AG04450 (cell line): ENCODE data around the gene ABCC5. TPM values are rescaled to one million over a fixed set of nuclear protein-coding genes. Genes with fewer than 3 reads are reported as not detected.

Experiments
- CTCF ChIA-PET: fragments of 300-600, 350-600 bp; formaldehyde crosslinking; extraction: SDS; loops from one replicate; lab custom pipeline; 2022; ENCODE audit warnings: antibody characterized with exemption, inconsistent platforms; lab: Charles Lee
- POLR2A ChIA-PET: fragments of 350-600 bp; formaldehyde crosslinking; extraction: SDS; loops from one replicate; lab custom pipeline; 2021; ENCODE audit warnings: antibody characterized with exemption, inconsistent platforms; lab: Yijun Ruan, JAX
- DNase-seq: peaks from one replicate; pipeline ENCODE4 v3.0.0-alpha.2; 2011; ENCODE audit warnings: low read depth, low spot score
- H3K27ac ChIP-seq: one replicate; pipeline ENCODE4 v1.5.1; 2012; ENCODE audit warnings: low read depth, low read length, control low read depth
- H3K27me3 ChIP-seq: one replicate; pipeline ENCODE4 v1.6.0; 2012; ENCODE audit warnings: low read length; ENCODE audit not compliant: control insufficient read depth, insufficient read depth
- H3K4me3 ChIP-seq: 2 replicates; pipeline ENCODE4 v1.5.1; 2011; ENCODE audit warnings: mild to moderate bottlenecking, low read depth, low read length, control low read depth
- H3K9me3 ChIP-seq: 2 replicates; pipeline ENCODE4 v1.5.1; 2012; ENCODE audit warnings: low read length; ENCODE audit not compliant: control insufficient read depth, insufficient read depth
- polyA plus RNA-seq: library from polyadenylated mRNA; depleted of rRNA; stranded (reverse); fragments of >200 nt; gene quantifications from 2 replicates; pipeline ENCODE4 v1.2.3, GENCODE V29; 2011
- TF ChIP-seq, protein P1 (sequence below): IDR thresholded peaks from 2 replicates; pipeline ENCODE4 v1.5.1; 2011; ENCODE audit warnings: low read depth, low read length, control low read depth, inconsistent platforms

Gene ABCC5
- polyA plus RNA-seq, 1 experiment = 30.6 TPM

DNA sequence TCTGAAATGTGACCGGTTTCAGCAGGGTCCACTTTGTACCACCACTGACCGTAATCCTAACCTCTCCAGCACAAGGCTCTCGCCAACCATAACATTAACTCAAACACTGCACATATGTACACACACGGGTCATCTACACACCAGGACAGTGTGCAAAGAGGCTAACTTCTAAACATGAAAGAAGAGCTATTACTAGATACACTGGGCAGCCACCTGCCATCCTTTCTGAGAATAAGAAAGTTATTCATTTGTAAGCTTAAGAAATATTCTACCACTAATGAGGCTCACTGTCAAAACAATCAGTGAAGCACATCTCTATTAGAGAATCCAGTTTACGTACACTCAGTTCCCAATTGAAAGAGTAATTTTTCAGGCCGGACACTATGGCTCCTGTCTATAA lies 73.9 kb downstream of the ABCC5 start:
- TF ChIP-seq, protein P1, sequence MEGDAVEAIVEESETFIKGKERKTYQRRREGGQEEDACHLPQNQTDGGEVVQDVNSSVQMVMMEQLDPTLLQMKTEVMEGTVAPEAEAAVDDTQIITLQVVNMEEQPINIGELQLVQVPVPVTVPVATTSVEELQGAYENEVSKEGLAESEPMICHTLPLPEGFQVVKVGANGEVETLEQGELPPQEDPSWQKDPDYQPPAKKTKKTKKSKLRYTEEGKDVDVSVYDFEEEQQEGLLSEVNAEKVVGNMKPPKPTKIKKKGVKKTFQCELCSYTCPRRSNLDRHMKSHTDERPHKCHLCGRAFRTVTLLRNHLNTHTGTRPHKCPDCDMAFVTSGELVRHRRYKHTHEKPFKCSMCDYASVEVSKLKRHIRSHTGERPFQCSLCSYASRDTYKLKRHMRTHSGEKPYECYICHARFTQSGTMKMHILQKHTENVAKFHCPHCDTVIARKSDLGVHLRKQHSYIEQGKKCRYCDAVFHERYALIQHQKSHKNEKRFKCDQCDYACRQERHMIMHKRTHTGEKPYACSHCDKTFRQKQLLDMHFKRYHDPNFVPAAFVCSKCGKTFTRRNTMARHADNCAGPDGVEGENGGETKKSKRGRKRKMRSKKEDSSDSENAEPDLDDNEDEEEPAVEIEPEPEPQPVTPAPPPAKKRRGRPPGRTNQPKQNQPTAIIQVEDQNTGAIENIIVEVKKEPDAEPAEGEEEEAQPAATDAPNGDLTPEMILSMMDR = no peak
- ChIA-PET POLR2A (no interaction called here), CTCF (interaction anchor here (0.6 to 1.5 kb wide), 2 partner anchors 59 to 276 kb away, joined by 3 read pairs; no protein-coding TSS in a partner anchor)
- no peak for DNase-seq
- H3K4me3 ChIP-seq = no peak overlapping the region
- H3K9me3 ChIP-seq = no peaks in the 10 kb centered on the region
- H3K27ac ChIP-seq = no peak overlapping the region
- no peaks in the 10 kb centered on the region for H3K27me3 ChIP-seq

DNA sequence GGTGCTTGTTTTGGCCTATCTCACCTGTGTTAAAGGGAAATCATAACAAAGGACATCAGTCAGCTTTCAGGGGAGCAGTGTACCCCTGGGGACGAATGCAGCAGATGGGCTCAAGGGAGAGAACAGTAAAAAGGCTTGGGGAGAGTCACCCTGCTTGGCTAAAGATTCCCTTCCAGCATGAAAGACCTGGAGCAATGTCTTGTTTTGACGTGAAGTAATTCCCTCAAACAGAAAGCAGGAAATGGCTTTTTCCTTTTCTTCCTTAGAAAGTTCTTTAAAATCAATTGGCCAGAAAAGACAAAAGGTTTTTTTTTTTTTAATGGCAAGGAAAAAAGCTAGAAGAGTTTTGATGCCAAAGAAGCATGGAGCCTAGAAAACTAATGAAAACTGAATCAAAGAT lies 76.5 kb downstream of the ABCC5 start:
- no peaks in the 10 kb centered on the region for H3K9me3 ChIP-seq
- ChIA-PET POLR2A (no interaction called here), CTCF (no interaction called here)
- no peak overlapping the region for H3K4me3 ChIP-seq
- H3K27me3 ChIP-seq = no peaks in the 10 kb centered on the region
- TF ChIP-seq, protein P1 = no peak
- DNase-seq = no peak
- no peak overlapping the region for H3K27ac ChIP-seq

DNA sequence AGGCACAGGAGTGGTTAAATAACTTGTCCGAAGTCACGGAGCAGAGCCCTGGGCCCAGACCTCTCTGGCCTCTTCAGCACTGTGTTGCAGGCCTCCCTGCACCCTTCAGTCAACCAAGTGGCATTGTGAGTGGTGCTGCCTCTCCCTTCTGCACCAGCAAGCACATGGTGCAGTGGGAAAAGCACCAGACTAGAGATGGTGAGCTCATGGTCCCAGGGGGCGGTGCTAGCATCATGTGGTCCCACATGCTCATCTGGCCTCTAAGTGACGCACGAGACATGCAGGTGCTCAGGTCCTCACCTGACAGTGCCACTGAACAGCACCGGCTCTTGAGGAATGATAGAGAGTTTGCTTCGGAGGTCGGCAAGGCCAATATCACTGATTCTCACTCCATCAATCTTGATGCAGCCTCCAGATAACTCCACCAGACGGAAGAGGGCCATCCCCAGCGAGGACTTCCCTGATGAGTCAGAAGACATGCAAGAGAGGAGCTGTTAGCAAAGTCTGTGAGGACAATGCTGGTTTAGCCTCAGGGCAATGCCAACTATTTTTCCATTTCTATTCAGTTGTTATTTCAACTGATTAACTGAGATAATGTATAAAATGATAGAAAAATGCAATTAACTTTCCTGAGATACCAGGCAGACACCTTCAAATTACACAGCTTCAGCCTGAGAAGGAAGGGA lies 79.9 kb downstream of the ABCC5 start:
- DNase-seq = no peak
- Histone ChIP-seq H3K27ac (no peak overlapping the region), H3K27me3 (no peaks in the 10 kb centered on the region), H3K9me3 (no peaks in the 10 kb centered on the region), H3K4me3 (no peak overlapping the region)
- POLR2A ChIA-PET = no interaction called here
- CTCF ChIA-PET = no interaction called here
- TF ChIP-seq, protein P1 = no peak

DNA sequence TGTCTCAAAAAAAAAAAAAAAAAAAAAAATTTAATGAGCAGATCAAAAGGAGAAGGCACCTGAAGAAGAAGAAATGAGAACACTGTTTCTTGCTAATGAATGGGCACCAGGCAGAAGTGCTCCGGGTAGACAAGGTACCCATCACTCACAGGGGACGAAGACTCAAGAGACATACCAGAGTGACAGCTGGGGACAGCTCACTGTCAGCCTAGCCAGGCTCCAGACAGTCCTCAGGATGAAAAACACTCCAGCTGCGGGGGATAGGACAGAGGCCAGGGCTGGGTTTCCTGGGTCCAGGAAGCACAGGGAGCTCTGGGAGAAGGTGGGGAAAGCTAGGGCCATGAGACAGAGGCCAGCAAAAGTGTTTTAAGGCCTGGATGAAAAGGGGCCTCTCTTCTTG lies 84.5 kb downstream of the ABCC5 start:
- TF ChIP-seq, protein P1 = no peak
- ChIA-PET CTCF (interaction anchor here (1.0 to 1.2 kb wide), 2 partner anchors 48 to 356 kb away, joined by 3 read pairs; partner anchors contain the start of gene PARL), POLR2A (no interaction called here)
- H3K4me3 ChIP-seq = no peak overlapping the region
- H3K9me3 ChIP-seq = no peaks in the 10 kb centered on the region
- H3K27me3 ChIP-seq = no peaks in the 10 kb centered on the region
- no peak overlapping the region for H3K27ac ChIP-seq
- DNase-seq = no peak

DNA sequence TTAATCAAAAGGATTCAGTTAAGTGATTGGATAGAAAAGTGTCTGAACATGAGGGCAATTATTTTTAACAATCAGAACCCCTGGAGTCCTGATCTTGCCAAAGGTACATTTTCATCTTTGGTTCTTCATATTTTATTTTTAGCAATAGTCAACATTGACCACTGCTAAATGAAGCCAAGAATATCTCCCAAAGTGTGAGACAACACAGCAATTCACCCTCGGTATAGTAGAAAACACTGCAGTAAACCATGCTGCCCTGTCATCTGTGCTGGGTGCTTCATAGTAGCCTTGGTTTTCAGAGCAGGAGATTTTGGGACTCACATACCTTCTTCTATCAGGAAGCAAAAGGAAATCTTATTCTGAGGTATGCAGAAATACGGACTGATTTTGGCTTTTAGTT lies 85.8 kb downstream of the ABCC5 start:
- TF ChIP-seq, protein P1 = no peak
- ChIA-PET POLR2A (no interaction called here), CTCF (no interaction called here)
- no peak for DNase-seq
- H3K9me3 ChIP-seq = no peaks in the 10 kb centered on the region
- no peak overlapping the region for H3K4me3 ChIP-seq
- no peak overlapping the region for H3K27ac ChIP-seq
- H3K27me3 ChIP-seq = no peaks in the 10 kb centered on the region
